ENCODE measurements around the gene SLC18A2. TPM values are rescaled to one million over a fixed set of nuclear protein-coding genes. Genes with fewer than 3 reads are reported as not detected.

The SLC18A2 gene
- polyA plus RNA-seq, 3 donors: 0.14 TPM; not detected in 2

- Histone ChIP-seq H3K27me3 (ENCODE audit: control insufficient read depth in 2 of 2, insufficient read depth in 2 of 2, low read length in 2 of 2) (no peaks in the 10 kb centered on the region), H3K9ac (ENCODE audit: insufficient read depth, low read length, poor library complexity, severe bottlenecking) (no peak overlapping the region)
- intact Hi-C loops (cut with micrococcal nuclease): no loop called here
Observed at GRCh38 chr10:117306674-117307073, 65.8 kb downstream of the SLC18A2 start.

GRCh38 chr10:117311261-117311660 lies 70.3 kb downstream of the SLC18A2 start:
- no peak overlapping the region for H3K27ac Mint-ChIP-seq
- intact Hi-C loops (cut with micrococcal nuclease): no loop called here
- Histone ChIP-seq H3K27ac (ENCODE audit: low read depth in 1 of 2, low read length in 2 of 2) (no peak overlapping the region), H4K20me1 (ENCODE audit: insufficient read depth, low read length) (peaks cover 48% of the 10 kb centered on the region), H3K4me2 (replicated peaks; ENCODE audit: extremely low read depth, low read length, poor library complexity, severe bottlenecking) (no peak overlapping the region), H3K9ac (ENCODE audit: insufficient read depth, low read length, poor library complexity, severe bottlenecking) (no peak overlapping the region), H3K79me2 (ENCODE audit: insufficient read depth, low read length) (peaks cover 11% of the 10 kb centered on the region), H3K36me3 (replicated peaks in 1 of 2; ENCODE audit: control insufficient read depth in 1 of 2, insufficient read depth in 2 of 2, low read length in 2 of 2) (peaks cover 8 to 60% of the 10 kb centered on the region in 2 donors), H3K4me1 (ENCODE audit: control insufficient read depth in 1 of 2, insufficient read depth in 2 of 2, low read length in 2 of 2) (no peaks in the 10 kb centered on the region), H3K27me3 (ENCODE audit: control insufficient read depth in 2 of 2, insufficient read depth in 2 of 2, low read length in 2 of 2) (no peaks in the 10 kb centered on the region), H3K9me3 (replicated peaks in 1 of 2; ENCODE audit: control insufficient read depth in 1 of 2, insufficient read depth in 1 of 2, low read length in 2 of 2) (no peaks in the 10 kb centered on the region), H2AFZ (ENCODE audit: insufficient read depth, low read depth, low read length, poor library complexity, severe bottlenecking) (no peak overlapping the region), H3K4me3 (replicated peaks in 1 of 3; ENCODE audit: low read depth in 2 of 3, low read length in 3 of 3) (no peak overlapping the region)
- H3K27me3 Mint-ChIP-seq (ENCODE audit: low read depth in 3 of 3): no peaks in the 10 kb centered on the region
- H3K4me3 Mint-ChIP-seq: no peak overlapping the region
- TF ChIP-seq CTCF (IDR thresholded peaks at IDR 0.05): no peak
- H3K9me3 Mint-ChIP-seq: no peaks in the 10 kb centered on the region
- H3K36me3 Mint-ChIP-seq: peaks cover 44 to 49% of the 10 kb centered on the region in 2 donors
- no peak for DNase-seq
- H3K4me1 Mint-ChIP-seq: no peaks in the 10 kb centered on the region
- no CpG with 5 or more reads among the region's 5 CpGs for WGBS (ENCODE audit: insufficient coverage)

More at GRCh38 chr10:117306674-117307073, 65.8 kb downstream of the SLC18A2 start:
- Mint-ChIP-seq H3K27ac (no peak overlapping the region), H3K27me3 (ENCODE audit: low read depth in 3 of 3) (no peaks in the 10 kb centered on the region), H3K9me3 (peaks cover 10 to 18% (median 13%) of the 10 kb centered on the region in 7 donors), H3K36me3 (peaks cover 37 to 47% of the 10 kb centered on the region in 2 donors), H3K4me1 (no peaks in the 10 kb centered on the region), H3K4me3 (no peak overlapping the region)
- no peak for TF ChIP-seq CTCF (IDR thresholded peaks at IDR 0.05)
- Histone ChIP-seq H2AFZ (ENCODE audit: insufficient read depth, low read depth, low read length, poor library complexity, severe bottlenecking) (no peak overlapping the region), H3K4me3 (replicated peaks in 1 of 3; ENCODE audit: low read depth in 2 of 3, low read length in 3 of 3) (no peak overlapping the region), H3K36me3 (replicated peaks in 1 of 2; ENCODE audit: control insufficient read depth in 1 of 2, insufficient read depth in 2 of 2, low read length in 2 of 2) (peaks cover 0 to 42% of the 10 kb centered on the region in 2 donors), H3K4me1 (ENCODE audit: control insufficient read depth in 1 of 2, insufficient read depth in 2 of 2, low read length in 2 of 2) (no peaks in the 10 kb centered on the region), H3K9me3 (replicated peaks in 1 of 2; ENCODE audit: control insufficient read depth in 1 of 2, insufficient read depth in 1 of 2, low read length in 2 of 2) (peaks cover 5 to 8% of the 10 kb centered on the region in 2 donors), H3K79me2 (ENCODE audit: insufficient read depth, low read length) (peaks cover 14% of the 10 kb centered on the region), H3K27ac (ENCODE audit: low read depth in 1 of 2, low read length in 2 of 2) (no peak overlapping the region), H3K4me2 (replicated peaks; ENCODE audit: extremely low read depth, low read length, poor library complexity, severe bottlenecking) (no peak overlapping the region), H4K20me1 (ENCODE audit: insufficient read depth, low read length) (peaks cover 31% of the 10 kb centered on the region)
- no peak for DNase-seq
